IPS-18a (cell line): ENCODE measurements around the gene QRFP.

Experiments used
- H3K27ac ChIP-seq: one replicate; pipeline ENCODE4 v1.5.1; 2013; ENCODE audit warnings: low read length
- H3K27me3 ChIP-seq: one replicate; pipeline ENCODE4 v1.6.1; 2013; ENCODE audit warnings: mild to moderate bottlenecking, low read length; ENCODE audit not compliant: control insufficient read depth, insufficient read depth
- H3K36me3 ChIP-seq: one replicate; pipeline ENCODE4 v1.6.1; 2013; ENCODE audit warnings: low read depth, low read length; ENCODE audit not compliant: control insufficient read depth
- H3K4me1 ChIP-seq: one replicate; pipeline ENCODE4 v1.6.1; 2013; ENCODE audit warnings: low read depth, low read length; ENCODE audit not compliant: control insufficient read depth
- H3K4me3 ChIP-seq: one replicate; pipeline ENCODE4 v1.5.1; 2013; ENCODE audit warnings: low read length
- H3K9ac ChIP-seq: one replicate; pipeline ENCODE4 v1.6.1; 2013; ENCODE audit warnings: mild to moderate bottlenecking, low read length, moderate library complexity
- H3K9me3 ChIP-seq: one replicate; pipeline ENCODE4 v1.6.1; 2013; ENCODE audit warnings: low read depth, low read length; ENCODE audit not compliant: control insufficient read depth

QRFP gene

DNA sequence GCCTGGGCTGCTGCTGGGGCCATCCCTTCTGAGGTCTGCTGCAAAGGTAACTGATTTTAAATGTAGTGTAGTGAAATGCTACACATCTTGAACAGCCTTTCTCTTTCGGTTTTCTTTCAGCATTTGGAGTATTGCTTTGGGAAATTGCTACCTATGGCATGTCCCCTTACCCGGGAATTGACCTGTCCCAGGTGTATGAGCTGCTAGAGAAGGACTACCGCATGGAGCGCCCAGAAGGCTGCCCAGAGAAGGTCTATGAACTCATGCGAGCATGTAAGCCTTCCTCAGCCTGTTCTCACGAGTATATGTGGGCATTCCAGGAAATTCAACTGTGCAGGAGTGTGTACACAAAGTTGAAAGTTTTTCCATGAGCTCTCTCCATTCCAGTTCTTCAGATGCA, 18.3 kb downstream of the QRFP start:
- Histone ChIP-seq H3K27ac (no peak overlapping the region), H3K27me3 (no peaks in the 10 kb centered on the region), H3K9ac (no peak overlapping the region), H3K4me3 (no peak overlapping the region), H3K9me3 (no peaks in the 10 kb centered on the region), H3K36me3 (peaks cover 81% of the 10 kb centered on the region), H3K4me1 (no peaks in the 10 kb centered on the region)

DNA sequence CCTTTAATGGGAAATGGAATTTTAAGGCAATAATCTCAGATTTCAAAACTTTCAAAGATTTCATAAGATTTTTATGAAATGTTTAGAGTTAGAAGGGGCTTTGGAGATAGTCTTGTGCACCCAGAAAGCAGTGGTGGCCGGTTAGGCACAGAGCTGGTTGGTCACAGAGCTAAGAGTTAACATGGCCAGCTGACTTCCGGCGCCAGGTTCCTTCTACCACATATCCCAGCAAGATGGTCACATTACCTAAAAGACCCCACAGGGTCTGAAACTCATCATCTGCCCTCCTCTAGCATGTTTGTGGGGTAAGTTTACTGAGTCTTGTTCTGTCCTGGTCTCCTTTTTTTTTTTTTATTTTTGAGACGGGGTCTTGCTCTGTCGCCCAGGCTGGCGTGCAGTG, 19.3 kb downstream of the QRFP start:
- Histone ChIP-seq H3K9ac (no peak overlapping the region), H3K4me1 (no peaks in the 10 kb centered on the region), H3K36me3 (peaks cover 87% of the 10 kb centered on the region), H3K4me3 (no peak overlapping the region), H3K9me3 (no peaks in the 10 kb centered on the region), H3K27me3 (no peaks in the 10 kb centered on the region), H3K27ac (no peak overlapping the region)

DNA sequence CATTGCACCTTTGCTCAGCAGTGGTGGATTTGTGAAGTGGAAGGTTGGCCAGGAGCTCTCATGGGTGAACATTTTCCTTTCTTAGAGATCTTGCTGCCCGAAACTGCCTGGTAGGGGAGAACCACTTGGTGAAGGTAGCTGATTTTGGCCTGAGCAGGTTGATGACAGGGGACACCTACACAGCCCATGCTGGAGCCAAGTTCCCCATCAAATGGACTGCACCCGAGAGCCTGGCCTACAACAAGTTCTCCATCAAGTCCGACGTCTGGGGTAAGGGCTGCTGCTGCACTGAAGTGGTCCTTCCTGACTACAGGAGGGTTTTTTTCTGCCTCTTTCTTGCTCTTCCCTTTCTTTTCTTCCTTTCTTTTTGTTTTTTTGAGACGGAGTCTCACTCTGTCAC, 21.8 kb downstream of the QRFP start:
- H3K9ac ChIP-seq, result no peak overlapping the region
- no peaks in the 10 kb centered on the region for H3K9me3 ChIP-seq
- H3K27ac ChIP-seq, result no peak overlapping the region
- peaks cover 77% of the 10 kb centered on the region for H3K36me3 ChIP-seq
- no peak overlapping the region for H3K4me3 ChIP-seq
- H3K27me3 ChIP-seq, result no peaks in the 10 kb centered on the region
- H3K4me1 ChIP-seq, result no peaks in the 10 kb centered on the region

DNA sequence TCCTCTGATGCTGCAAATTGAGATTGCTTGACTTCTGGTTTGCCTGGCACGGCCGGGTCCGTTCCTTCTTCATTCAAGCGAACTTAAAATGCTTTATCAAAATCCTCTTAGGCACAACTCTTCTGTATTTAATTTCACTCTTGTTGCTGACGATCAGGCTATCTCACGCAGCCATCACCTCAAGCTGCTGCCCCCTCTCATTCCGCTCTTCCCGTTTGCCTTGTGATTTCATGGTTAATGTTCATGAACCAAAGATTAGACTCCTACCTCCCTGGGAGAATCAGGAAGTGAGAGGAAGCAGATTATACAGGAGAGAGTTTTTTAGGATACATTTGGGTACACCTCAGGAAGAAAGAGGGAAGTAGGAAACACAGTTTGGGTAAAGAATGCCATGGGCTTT, 22.6 kb downstream of the QRFP start:
- Histone ChIP-seq H3K9ac (no peak overlapping the region), H3K4me1 (no peaks in the 10 kb centered on the region), H3K27ac (no peak overlapping the region), H3K36me3 (peaks cover 71% of the 10 kb centered on the region), H3K27me3 (no peaks in the 10 kb centered on the region), H3K9me3 (no peaks in the 10 kb centered on the region), H3K4me3 (no peak overlapping the region)

DNA sequence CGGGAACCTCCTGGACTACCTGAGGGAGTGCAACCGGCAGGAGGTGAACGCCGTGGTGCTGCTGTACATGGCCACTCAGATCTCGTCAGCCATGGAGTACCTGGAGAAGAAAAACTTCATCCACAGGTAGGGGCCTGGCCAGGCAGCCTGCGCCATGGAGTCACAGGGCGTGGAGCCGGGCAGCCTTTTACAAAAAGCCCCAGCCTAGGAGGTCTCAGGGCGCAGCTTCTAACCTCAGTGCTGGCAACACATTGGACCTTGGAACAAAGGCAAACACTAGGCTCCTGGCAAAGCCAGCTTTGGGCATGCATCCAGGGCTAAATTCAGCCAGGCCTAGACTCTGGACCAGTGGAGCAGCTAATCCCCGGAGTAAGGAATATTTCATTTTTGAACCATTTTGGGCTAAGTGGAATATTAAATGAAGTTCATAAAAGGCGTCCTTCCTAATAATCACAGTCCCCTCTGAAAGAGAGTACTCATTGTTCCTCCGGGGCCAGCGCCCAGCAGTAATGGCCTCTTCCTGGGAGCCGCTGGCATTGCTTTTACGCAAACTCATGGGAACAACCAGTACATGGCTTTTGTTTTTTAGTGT, 23.6 kb downstream of the QRFP start:
- H3K36me3 ChIP-seq, result peaks cover 63% of the 10 kb centered on the region
- H3K9ac ChIP-seq, result no peak overlapping the region
- no peaks in the 10 kb centered on the region for H3K27me3 ChIP-seq
- no peak overlapping the region for H3K27ac ChIP-seq
- H3K4me1 ChIP-seq, result no peaks in the 10 kb centered on the region
- H3K9me3 ChIP-seq, result no peaks in the 10 kb centered on the region
- H3K4me3 ChIP-seq, result no peak overlapping the region

DNA sequence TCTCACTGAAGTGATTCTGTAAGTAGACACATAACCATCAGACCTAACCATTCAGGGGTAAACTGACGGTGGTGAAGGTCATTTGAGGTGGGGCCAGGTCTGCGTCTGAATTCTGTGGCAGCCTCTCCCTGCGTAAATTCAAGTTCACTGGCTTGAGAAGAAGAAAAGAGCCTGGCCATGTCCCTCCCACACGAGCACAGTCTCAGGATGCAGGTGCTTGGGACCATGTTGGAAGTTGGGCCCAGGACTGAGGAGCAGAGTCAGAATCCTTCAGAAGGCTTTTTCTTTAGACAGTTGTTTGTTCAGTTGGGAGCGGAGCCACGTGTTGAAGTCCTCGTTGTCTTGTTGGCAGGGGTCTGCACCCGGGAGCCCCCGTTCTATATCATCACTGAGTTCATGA, 24.1 kb downstream of the QRFP start:
- Histone ChIP-seq H3K9me3 (no peaks in the 10 kb centered on the region), H3K4me1 (no peaks in the 10 kb centered on the region), H3K27ac (no peak overlapping the region), H3K27me3 (no peaks in the 10 kb centered on the region), H3K4me3 (no peak overlapping the region), H3K36me3 (peaks cover 62% of the 10 kb centered on the region), H3K9ac (no peak overlapping the region)

DNA sequence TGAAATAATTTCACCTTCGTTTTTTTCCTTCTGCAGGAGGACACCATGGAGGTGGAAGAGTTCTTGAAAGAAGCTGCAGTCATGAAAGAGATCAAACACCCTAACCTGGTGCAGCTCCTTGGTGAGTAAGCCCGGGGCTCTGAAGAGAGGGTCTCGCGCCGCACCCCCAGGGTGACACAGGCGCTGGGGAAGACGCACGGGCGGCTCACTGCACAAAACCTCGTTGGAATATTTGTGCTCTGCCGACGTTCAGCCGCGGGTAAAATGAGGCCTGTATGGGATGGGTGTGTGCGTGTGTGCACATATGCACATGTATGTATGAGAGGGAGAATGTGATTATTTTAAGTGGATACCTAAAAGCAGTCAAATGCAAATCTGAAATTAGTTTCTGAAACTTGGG, 24.5 kb downstream of the QRFP start:
- Histone ChIP-seq H3K9ac (no peak overlapping the region), H3K9me3 (no peaks in the 10 kb centered on the region), H3K4me3 (no peak overlapping the region), H3K27me3 (no peaks in the 10 kb centered on the region), H3K4me1 (no peaks in the 10 kb centered on the region), H3K36me3 (peaks cover 57% of the 10 kb centered on the region), H3K27ac (no peak overlapping the region)

DNA sequence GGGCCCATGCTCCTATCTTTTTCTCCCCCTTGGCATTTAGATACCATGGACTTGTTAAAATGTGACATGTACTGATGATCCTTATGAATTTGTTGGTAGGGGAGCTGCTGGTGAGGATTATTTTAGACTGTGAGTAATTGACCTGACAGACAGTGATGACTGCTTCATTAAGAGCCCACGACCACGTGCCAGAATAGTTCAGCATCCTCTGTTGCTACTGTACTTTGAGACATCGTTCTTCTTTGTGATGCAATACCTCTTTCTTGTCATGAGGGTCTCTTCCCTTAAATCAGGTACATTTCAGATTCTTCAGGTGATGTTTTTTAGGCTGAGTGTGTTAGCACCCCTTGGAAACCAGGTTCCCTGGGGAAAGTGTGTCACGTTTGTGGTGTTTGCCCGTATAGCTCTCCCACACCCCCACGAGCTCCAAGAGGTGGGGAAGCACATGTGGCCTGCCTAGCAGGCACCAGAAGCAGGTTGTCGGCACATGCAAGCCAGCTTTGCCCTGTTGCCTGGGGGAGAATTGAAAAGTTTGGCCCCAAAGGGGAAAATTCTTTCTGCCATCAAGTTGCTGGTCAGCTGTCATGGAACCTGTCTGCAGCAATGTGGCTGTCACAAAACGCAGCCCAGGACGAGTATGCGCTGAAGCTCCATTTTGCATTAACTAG, 25.1 kb downstream of the QRFP start:
- H3K27ac ChIP-seq, result no peak overlapping the region
- H3K4me3 ChIP-seq, result no peak overlapping the region
- no peaks in the 10 kb centered on the region for H3K9me3 ChIP-seq
- H3K27me3 ChIP-seq, result no peaks in the 10 kb centered on the region
- H3K9ac ChIP-seq, result no peak overlapping the region
- peaks cover 53% of the 10 kb centered on the region for H3K36me3 ChIP-seq
- no peaks in the 10 kb centered on the region for H3K4me1 ChIP-seq

DNA sequence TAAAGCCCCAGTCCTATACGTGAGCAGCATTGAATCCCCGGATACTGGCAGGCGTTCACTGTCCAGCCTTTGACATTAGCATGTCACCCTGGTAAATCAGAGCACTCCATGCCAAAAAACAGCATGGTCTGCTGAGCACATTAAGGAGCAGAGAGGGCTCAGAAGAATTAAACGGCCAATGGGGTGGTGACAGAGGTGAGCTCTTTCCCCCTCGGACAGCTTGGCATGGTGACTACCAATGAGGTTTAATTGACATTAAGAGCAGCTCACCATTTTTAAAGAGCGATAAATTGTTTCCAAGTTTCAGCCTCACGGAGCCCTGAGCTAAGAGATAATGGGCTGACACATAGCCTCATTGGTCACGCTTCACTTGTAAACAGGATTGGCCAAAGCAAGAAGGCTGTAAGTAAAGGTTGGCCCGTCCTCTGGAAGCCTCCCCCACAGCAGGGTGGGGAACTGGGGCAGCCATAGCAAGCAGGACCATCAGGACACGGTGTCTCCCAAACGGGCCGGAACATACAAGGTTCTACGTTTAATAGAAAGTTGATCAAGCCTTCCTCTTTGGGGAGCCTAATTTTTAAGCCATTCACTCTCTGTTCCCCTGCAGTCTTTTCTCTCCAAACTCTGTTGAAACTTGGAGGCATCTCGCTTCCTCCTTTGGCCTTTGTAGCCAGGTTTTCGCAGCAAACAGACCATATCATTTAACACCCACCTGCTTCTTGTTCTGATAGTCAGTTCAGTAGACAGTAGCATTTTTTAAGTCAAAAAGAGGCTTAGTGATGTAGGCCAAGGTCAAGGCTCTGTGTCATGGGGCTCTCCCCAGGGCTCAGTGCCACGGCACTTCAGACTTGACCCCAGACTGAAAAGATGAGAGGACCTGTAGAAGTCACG, 25.9 kb downstream of the QRFP start:
- peaks cover 49% of the 10 kb centered on the region for H3K36me3 ChIP-seq

DNA sequence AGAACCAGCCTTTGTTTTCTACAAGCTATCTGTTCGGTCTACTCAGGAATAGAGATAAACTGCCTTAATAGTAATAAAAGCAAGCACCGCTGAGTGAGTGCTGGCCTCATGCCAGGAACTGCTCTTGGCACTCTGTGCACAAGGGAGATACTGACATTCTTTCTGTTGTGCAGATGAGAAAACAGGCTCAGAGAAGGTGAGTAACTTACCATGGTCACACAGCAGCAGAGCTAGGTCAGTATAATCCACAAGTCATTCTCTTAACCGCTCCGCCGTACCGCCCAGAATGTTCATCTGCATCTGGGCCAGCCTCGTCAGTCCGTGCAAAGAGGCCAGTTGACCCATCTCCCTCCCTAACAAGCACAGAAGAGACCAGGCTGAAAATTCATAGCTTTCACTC, 27.4 kb downstream of the QRFP start:
- Histone ChIP-seq H3K9ac (no peak overlapping the region), H3K36me3 (peaks cover 40% of the 10 kb centered on the region), H3K27ac (no peak overlapping the region)

More for the DNA sequence above, 25.9 kb downstream of the QRFP start:
- H3K9ac ChIP-seq, result no peak overlapping the region
- no peak overlapping the region for H3K4me3 ChIP-seq
- no peaks in the 10 kb centered on the region for H3K27me3 ChIP-seq
- no peaks in the 10 kb centered on the region for H3K9me3 ChIP-seq
- no peaks in the 10 kb centered on the region for H3K4me1 ChIP-seq
- no peak overlapping the region for H3K27ac ChIP-seq

DNA sequence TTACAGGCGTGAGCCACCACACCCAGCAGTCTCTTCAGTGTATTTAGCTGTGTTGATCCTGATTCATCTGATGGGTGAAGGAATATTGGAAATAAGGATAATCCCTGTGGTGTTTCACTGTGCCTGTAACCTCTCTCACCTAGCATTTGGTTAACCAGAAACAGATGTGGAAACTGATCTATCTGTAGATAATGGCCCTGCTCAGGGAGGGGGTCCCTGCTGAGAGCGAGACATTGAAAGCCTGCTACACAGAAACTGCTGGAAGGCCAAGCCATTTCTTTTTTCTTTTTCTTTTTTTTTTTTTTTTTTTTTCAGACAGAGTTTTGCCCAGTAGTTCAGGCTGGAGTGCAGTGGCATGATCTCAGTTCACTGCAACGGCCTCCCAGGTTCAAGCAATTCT, 28.4 kb downstream of the QRFP start:
- Histone ChIP-seq H3K4me1 (no peaks in the 10 kb centered on the region), H3K9me3 (no peaks in the 10 kb centered on the region), H3K27ac (no peak overlapping the region), H3K27me3 (no peaks in the 10 kb centered on the region), H3K4me3 (no peak overlapping the region), H3K9ac (no peak overlapping the region), H3K36me3 (peaks cover 30% of the 10 kb centered on the region)

More for the DNA sequence above, 27.4 kb downstream of the QRFP start:
- Histone ChIP-seq H3K4me3 (no peak overlapping the region), H3K9me3 (no peaks in the 10 kb centered on the region), H3K4me1 (no peaks in the 10 kb centered on the region), H3K27me3 (no peaks in the 10 kb centered on the region)
